GM19193 (cell line): Measurements from ENCODE around the gene NFATC1.

ENCODE experiments used
- POLR2A ChIP-seq: IDR thresholded peaks from 4 replicates; pipeline ENCODE4 v1.6.1; 2011; ENCODE audit not compliant: insufficient read depth, insufficient read length; ENCODE audit errors: extremely low read depth

NFATC1 gene

DNA sequence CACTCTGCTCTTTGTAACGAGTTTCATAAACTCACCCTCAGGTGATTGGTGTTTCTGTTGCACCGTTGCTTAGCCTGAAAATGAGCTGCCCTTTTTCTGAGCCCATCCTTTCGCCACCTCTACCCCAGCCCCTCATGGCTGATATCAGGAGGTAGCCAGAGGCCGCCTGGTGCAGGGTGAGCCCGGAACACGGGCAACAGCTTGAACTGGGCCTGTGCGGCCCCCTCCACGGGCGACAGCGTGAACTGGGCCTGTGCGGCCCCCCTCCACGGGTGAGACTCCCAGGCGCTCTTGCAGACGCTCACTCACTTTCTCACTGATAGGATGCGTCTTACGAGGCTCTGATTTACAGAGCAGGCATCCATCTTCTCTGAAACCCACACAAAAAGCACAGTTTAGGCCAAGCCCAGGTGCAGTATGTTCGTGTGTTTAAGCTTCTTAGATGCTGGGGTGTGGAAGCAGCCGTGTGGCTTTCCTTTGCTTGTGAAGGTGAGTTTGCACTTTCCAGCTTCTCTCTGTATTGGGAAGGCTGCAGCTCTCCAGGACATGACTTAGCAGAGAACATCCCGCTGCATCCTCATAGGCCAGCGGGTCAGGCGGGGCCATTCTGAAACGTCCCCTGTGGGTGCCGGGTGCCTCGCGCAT is 83.5 kb downstream of the NFATC1 start:
- no peak for TF ChIP-seq POLR2A

DNA sequence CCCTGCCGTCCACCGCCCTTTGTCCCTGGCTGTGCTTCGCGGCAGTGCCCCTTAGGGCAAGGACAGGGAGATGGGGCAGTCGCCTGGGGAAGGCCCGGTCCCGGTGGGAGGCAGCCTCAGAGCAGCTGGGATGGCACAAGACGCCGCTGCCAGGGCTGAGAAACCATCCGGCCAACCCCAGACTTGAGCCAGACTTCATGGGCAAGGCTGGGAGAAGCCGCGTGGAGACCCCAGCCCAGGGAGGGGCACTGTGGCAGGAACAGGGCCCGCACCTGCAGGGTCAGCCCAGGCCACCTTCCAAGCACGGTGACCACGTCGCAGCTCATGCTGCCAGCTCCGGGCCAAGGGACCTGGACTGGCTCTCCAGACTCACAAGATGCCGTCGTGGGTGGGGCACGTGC is 84.0 kb downstream of the NFATC1 start:
- no peak for TF ChIP-seq POLR2A

DNA sequence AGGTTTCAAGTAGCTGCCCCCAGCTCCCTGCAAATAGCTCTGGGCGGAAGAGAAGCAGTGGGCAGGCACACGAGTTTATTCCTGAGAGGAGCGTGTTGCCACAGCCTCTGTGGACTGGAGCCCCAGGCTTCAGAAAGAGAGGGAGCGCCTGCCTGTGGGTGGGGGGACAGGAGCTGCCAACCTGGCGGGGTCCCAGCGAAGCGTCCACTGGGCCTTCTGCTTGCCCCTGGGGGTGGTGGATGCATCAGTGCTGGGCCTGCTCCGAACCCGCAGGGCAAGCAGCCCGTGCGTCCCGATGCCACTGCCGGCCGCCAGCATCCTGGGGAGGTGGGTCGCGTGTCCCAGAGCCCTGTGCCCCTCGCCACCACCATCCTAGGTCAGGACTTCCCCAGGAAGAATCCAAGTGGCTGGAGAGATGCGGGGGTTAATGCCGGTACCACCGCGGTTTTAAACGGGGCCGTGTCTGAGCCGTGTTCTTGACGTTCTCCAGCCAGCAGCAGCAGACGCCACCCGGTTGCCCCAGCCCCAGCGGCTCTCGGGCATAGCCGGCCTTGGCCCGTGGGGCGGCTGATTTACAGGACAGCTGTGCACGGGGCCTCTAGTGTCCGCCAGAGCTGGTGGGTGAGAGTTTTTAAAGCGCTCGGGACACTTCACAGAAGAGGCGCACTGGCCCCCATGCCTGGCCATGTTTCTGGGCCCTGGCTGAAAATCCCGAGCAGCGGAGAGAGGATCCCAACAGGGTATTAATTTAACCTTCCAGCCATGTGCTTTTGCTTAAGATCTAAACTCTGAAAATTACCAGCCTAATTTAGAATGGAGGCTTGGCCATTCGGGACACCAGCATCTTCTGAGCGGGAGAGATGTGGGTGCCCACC is 84.7 kb downstream of the NFATC1 start:
- TF ChIP-seq POLR2A, result no peak

DNA sequence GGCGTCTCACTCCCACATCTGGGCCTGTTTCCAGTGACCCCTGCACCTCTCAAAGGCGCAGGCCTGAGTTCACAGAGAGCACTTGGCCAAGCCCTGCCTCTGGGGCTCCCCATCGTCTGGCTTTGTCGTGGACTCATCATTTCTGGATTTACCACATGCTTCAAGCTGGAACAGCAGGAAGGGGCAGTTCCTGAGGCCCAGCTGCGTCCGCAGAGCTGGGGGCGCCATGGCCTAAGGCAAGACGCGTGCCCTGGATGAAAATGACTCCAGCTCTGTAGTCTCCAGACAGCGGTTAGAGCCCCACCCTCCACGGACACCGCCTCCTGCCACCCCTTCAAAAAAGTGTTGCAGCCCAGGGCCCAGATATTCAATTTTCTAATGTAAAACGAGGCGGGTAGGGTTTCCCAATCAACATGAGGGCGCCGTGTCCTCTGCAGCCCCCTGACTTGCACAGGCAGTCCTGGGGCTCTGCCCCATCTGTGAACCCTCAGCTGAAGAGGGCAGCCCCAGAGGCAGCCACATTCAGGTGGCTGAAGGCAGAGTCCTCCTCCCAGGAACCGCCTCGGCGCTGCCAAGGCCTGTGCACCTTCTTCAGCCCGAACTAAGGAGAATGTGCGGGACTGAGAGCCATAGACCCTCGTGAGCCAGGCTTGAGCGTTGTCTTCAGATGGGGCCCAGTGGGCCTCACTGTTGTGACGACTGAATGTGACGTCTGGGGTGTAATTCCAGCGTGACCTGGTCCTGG is 85.5 kb downstream of the NFATC1 start:
- no peak for TF ChIP-seq POLR2A

DNA sequence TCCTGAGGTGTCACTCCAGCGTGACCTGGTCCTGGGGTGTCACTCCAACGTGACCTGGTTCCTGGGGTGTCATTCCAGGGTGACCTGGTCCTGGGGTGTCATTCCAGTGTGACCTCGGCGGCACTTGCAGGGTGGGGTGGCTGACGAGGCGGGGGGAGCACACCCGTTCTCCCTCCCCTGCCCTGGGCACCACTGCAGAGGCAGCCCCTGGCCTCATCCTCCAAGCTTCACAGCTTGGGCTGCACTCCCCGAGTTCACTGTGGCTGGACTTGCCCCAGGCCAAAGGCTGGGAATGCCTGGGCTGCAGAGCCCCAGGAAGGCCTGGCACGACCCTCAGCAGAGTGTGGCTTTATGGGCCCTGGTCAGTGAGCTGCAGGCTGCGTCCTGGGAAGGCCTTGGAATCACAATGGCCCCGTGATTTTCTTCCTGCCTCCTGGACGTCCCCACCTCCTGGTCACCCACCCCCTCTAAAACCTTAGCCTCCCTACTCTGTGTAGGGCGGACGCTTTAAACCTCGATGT is 88.3 kb downstream of the NFATC1 start:
- TF ChIP-seq POLR2A, result no peak

DNA sequence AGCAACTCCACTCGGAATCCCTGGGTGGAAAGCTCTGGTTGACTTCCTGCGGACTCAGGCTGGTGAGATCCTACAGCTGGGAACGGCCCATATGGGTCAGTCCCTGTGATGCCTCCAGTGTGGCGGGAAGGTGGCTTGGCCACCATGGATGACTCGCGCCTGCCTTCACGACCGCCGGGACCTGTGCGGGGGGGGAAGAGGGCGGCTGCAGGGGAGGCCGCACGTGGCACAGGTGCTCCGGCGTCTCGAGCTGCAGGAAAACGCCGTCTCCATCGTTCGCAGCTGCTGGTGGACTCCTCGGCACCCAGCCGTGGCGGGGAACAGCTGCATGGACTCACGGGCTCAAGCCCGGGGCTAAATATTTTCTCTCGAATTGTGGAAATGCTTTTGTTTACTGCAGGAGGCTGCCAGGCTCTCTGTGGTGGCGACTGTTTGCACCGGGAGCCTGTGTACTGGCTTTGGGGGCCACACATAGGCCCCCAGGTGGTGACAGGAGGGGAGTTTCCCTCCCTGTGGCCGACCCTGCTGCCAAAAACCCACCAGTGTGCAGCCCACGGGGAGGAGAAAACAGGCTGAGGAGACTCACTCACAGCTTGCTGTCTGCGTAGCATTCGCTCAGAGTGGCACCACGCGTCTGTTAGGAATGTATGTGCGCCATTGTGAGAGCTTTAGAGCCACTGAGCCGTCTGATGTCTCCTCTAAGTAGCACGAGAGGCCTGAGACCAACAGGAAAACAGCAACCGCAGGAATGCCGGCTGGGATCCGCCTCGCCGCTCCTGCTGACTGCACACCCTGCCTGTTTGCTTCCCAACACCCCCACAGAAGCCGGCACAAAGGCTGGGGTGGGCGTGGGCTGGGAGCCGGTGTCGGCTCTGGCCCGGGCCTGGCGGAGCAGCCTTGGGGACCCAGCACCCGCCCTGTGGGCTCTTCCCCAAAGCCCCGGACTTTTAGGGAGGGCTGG is 89.2 kb downstream of the NFATC1 start:
- TF ChIP-seq POLR2A, result no peak

DNA sequence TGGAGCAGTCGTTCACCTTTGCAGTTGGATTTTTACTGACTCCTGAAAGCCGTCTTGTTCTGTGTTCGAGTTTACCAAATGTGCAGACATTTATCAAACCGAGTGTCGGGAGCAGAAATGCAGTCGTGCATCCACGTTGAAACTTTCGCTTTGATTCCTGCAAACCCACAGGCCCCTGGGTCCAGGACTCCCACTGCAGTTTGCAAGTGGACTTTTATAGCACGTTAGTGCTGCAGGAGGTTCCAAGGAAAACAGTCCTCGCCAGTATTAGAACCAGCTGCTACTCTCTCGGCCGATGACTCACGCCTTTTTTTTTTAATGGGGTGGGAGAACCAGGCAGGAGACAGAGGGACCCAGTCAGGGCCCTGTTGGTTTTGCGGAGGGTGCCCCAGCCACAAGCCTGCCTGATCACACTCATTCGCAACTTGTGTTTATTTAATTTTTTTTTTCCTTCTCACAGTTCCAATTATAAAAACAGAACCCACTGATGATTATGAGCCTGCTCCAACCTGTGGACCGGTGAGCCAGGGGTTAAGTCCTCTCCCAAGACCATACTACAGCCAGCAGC is 90.1 kb downstream of the NFATC1 start:
- no peak for TF ChIP-seq POLR2A

DNA sequence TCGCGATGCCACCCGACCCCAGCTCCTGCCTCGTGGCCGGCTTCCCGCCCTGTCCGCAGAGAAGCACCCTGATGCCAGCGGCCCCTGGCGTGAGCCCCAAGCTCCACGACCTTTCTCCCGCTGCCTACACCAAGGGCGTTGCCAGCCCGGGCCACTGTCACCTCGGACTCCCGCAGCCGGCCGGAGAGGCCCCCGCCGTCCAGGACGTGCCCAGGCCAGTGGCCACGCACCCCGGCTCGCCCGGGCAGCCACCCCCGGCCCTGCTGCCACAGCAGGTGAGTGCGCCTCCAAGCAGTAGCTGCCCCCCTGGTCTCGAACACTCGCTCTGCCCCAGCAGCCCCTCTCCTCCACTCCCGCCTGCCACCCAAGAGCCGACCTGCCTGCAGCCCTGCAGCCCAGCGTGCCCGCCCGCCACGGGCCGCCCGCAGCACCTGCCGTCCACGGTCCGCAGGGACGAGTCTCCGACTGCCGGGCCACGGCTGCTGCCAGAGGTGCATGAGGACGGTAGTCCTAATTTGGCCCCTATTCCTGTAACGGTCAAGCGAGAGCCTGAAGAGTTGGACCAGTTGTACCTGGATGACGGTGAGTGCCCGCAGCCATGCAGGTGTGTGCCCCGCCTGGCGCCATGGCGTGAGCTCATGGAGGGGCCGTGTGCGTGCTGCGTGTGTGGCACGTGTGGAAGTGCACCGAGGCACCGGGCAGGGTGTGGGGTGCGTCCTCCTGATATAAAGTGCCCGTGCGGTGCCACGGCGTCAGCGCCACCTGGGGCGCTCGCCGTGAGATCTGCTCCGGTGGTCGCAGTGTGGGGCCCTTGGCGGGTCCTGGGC is 90.8 kb downstream of the NFATC1 start:
- no peak for TF ChIP-seq POLR2A

DNA sequence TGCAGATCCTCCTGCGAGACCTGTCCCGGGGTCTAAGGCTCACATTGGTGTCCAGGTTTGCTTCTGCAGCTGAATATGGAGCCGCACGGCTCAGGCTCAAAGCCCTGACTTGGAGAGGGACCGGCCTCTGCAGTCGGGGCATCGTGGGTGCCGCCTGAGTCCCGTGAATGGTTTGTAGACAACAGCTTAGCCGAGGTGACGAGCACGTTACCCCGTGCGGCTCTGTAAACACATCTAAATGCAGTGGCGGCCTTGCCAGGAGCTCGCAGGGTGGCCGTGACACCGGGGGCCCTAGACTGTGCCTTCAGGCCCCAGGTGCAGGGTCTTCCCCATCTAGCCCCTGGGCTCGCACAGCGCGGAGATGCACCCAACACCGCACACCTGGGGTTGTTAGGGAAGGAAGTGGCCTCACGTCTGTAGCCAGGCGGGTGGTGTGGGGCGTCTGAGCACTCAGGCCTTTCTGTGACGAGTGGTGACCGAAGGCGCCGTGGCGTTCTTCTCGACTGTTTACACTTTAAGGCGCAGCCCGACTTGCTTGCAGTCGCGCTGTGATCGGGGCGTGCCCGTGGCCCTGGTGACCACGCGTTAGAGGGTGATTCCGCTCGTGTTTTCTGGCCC is 91.6 kb downstream of the NFATC1 start:
- no peak for TF ChIP-seq POLR2A

DNA sequence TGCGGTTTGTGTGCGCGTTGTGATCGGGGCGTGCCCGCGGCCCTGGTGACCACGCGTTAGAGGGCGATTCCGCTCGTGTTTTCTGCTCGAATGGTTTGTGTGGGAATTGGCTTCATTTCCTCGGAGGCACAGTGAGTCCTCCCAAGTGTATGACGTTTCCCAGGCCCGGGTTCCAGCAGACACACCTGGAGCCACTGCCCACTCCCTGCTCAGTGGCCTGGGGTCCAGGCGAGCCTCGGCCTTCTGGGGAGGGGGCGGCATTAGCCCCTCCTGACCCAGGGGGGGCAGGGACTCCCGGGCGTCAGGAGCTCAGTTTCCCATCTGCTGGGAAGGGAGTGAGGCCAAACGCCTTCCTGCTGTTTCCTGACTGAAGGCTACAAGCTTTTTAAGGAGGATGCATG is 92.1 kb downstream of the NFATC1 start:
- no peak for TF ChIP-seq POLR2A

DNA sequence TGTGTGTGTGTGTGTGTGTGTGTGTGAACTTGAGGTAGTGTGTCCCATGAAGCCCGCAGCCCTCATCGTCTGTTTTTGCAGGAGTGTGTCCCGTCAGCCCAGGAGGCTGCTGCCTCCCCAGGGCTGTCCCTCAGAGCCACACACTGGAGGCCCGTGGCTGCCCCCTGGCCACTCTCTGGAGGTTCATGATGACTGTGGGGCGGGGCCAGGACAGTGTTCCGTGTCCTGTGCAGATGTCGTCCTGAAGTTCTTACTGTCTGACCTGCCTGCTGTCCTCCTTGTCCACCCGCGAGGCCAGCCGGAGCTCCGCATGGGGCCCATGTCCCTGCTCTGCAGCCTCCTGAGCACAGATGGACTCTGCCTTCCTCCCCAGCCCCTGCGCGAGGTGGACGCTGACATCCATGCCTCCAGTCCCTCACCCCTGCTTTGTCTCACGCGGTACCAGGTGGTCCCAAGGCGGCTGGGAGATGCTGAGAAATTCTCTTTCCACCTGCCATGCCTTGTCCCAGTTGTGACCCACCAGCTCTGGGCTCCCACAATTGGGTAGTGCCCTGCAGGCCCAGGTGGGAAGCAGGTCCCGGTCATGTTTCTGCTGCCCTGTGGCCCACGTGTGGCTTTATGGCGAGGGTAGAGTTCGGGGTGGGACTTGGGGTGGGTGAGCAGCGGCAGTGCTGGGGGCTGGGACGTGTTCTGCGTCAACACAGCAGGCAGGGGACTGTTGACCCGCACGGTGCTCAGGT is 92.8 kb downstream of the NFATC1 start:
- TF ChIP-seq POLR2A, result no peak
